ENCODE measurements around the gene PKP3. TPM values are rescaled to one million over a fixed set of nuclear protein-coding genes. Genes with fewer than 3 reads are reported as not detected.

The PKP3 gene
- total and polyA plus RNA-seq, 3 donors from 2014 or later, result 1.2 to 3.1 (median 1.6) TPM

DNA sequence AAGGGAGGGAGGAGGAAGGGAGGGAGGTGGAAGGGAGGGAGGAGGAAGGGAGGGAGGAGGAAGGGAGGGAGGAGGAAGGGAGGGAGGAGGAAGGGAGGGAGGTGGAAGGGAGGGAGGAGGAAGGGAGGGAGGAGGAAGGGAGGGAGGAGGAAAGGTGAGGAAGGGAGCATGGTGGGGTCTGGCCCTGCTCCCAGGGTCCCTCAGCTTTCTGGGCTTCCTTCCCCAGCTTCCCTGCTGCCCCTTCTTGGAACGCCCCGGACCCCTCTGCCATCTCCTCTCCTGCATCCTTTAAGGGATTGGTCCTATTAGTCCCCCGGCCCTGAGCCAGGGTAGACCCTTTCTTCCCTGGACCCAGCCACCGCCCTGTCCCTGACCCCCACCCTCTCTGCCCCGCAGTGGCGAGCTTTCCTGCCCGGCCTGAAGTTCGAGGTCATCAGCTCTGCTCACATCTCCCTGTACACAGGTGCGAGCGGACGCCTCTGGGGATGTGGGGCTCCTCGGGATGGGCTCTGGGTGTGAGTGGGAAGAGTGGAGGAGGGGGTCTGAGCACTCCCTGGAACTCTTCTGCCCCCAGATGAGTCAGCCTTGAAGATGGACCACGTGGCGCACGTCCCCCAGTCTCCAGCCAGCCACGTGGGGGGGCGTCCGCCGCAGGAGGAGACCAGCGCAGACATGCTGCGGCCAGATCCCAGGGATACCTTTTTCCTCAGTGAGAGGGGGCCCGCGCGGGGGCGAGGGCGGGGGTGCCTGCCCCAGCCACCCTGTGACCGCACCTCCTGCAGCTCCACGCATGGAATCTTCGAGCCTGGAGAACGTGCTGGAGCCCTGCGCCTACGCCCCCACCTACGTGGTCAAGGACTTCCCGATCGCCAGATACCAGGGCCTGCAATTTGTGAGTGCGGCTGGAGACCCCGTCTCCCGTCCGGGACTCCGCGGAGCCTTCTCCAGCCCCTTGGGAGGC lies 18.7 kb upstream of the PKP3 start:
- intact Hi-C loops (cut with DNase I; ENCODE audit: low total_unique reads), result no loop called here
- Histone ChIP-seq H3K36me3 (ENCODE audit: low read depth, missing control alignments) (no peaks in the 10 kb centered on the region), H3K9me3 (no peaks in the 10 kb centered on the region), H3K4me3 (no peak overlapping the region), H3K27me3 (no peaks in the 10 kb centered on the region), H3K27ac (no peak overlapping the region), H3K4me1 (no peaks in the 10 kb centered on the region)
- TF ChIP-seq, protein P1, sequence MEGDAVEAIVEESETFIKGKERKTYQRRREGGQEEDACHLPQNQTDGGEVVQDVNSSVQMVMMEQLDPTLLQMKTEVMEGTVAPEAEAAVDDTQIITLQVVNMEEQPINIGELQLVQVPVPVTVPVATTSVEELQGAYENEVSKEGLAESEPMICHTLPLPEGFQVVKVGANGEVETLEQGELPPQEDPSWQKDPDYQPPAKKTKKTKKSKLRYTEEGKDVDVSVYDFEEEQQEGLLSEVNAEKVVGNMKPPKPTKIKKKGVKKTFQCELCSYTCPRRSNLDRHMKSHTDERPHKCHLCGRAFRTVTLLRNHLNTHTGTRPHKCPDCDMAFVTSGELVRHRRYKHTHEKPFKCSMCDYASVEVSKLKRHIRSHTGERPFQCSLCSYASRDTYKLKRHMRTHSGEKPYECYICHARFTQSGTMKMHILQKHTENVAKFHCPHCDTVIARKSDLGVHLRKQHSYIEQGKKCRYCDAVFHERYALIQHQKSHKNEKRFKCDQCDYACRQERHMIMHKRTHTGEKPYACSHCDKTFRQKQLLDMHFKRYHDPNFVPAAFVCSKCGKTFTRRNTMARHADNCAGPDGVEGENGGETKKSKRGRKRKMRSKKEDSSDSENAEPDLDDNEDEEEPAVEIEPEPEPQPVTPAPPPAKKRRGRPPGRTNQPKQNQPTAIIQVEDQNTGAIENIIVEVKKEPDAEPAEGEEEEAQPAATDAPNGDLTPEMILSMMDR (IDR thresholded peaks at IDR 0.05), result no peak
- TF ChIP-seq POLR2A (IDR thresholded peaks at IDR 0.05), result no peak
- DNase-seq, result no peak
- WGBS, 2 donors, result 73 to 76% methylated on average over 18 to 37 of the region's 41 CpGs

DNA sequence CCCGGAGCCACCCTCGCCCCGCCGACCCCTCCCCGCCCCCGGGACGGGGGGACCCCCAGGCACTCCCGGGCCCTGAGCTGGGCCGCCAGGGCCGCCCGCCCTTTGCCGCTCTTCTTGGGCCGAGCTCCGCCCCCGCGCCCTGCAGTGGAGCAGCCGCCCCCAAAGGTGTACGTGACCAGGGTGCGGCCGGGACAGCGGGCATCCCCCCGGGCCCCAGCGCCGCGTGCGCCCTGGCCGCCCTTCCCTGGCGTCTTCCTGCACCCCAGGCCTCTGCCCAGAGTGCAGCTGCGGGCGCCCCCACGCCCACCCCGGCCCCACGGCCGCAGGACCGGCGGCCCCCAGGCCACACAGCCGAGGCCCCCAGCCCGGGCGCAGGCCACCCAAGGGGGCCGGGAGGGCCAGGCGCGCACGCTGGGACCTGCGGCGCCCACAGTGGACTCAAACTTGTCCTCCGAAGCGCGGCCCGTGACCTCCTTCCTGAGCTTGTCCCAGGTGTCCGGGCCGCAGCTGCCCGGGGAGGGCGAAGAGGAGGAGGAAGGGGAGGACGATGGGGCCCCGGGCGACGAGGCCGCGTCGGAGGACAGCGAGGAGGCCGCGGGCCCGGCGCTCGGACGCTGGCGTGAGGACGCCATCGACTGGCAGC lies 17.4 kb upstream of the PKP3 start:
- DNase-seq, result no peak
- WGBS, 2 donors, result 50 to 88% methylated on average over 8 to 59 of the region's 70 CpGs
- no peaks in the 10 kb centered on the region for H3K27me3 ChIP-seq
- no peak overlapping the region for H3K27ac ChIP-seq
- intact Hi-C loops (cut with DNase I; ENCODE audit: low total_unique reads), result no loop called here
- no peaks in the 10 kb centered on the region for H3K4me1 ChIP-seq
- TF ChIP-seq, protein P1 (IDR thresholded peaks at IDR 0.05), result no peak
- no peak for TF ChIP-seq POLR2A (IDR thresholded peaks at IDR 0.05)
- H3K9me3 ChIP-seq, result no peaks in the 10 kb centered on the region
- H3K36me3 ChIP-seq (ENCODE audit: low read depth, missing control alignments), result no peaks in the 10 kb centered on the region
- H3K4me3 ChIP-seq, result no peak overlapping the region

DNA sequence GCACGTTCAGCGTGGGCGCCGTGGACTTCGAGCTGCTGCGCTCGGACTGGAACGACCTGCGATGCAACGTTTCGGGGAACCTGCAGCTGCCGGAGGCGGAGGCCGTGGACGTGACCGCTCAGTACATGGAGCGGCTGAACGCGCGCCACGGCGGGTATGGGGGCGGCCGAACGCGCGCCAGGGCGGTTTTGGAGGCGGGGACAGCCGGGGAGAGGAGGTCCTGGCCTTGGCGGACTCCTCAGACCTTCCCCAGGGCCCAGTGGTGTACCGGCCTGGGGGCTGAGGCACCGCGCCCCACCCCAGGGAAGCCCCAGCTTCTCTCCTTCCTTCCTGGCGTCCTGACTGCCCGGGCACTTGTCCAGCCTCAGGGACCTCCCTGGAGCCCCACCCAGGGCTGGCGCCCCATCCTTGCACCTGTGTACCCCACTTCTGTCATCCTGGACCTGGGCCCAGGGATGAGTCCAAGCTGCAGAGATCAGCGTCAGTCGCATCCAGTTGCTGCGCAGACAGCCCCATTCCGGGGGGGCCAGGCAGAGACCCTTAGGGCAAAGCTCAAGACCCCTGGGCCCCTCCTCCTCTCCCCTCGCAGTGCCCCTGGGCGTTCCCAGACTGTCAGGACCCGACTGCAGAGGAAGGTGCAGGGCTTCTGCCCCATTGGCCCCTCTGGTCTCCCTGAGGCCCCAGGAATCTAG lies 16.7 kb upstream of the PKP3 start:
- DNase-seq, result no peak
- no peak overlapping the region for H3K4me3 ChIP-seq
- no peak overlapping the region for H3K27ac ChIP-seq
- no peaks in the 10 kb centered on the region for H3K4me1 ChIP-seq
- H3K9me3 ChIP-seq, result no peaks in the 10 kb centered on the region
- intact Hi-C loops (cut with DNase I; ENCODE audit: low total_unique reads), result no loop called here
- no peaks in the 10 kb centered on the region for H3K27me3 ChIP-seq
- WGBS, 2 donors, result 65 to 68% methylated on average over 27 to 43 of the region's 44 CpGs
- no peak for TF ChIP-seq POLR2A (IDR thresholded peaks at IDR 0.05)
- TF ChIP-seq, protein P1 (IDR thresholded peaks at IDR 0.05), result no peak
- H3K36me3 ChIP-seq (ENCODE audit: low read depth, missing control alignments), result no peaks in the 10 kb centered on the region

DNA sequence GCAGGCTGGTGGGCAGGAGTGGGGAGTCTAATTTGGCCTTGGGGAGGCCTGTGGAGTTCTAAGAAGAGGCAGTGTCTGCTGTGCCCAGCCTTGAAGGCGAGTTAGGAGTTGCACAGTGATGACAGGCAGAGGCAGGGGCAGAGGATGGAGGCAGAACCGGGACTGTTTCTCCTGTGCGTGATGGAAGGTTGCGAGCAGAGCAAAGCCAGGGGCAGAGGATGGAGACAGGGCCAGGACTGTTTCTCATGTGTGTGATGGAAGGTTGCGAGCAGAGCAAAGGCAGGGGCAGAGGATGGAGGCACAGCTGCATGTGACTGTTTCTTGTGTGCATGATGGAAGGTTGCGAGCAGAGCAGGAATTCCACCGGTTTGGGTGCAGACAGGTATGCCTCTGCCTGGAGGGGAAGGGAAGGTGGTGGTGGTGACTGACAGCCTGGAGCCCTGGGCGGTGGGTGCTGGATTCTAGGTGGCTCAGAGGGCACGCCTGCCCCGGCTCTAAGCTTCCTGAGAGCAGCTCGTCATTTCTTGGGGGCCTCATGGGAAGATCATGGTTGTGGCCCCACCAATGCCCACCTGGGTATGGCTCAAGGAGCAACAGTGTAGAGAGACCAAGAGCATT lies 16.0 kb upstream of the PKP3 start:
- Histone ChIP-seq H3K4me1 (peaks cover 4% of the 10 kb centered on the region), H3K36me3 (ENCODE audit: low read depth, missing control alignments) (no peaks in the 10 kb centered on the region), H3K27me3 (no peaks in the 10 kb centered on the region), H3K27ac (no peak overlapping the region), H3K4me3 (no peak overlapping the region), H3K9me3 (no peaks in the 10 kb centered on the region)
- DNase-seq, result no peak
- intact Hi-C loops (cut with DNase I; ENCODE audit: low total_unique reads), result no loop called here
- WGBS, 2 donors, result 70 to 79% methylated on average over 11 of the region's 11 CpGs
- no peak for TF ChIP-seq POLR2A (IDR thresholded peaks at IDR 0.05)
- TF ChIP-seq, protein P1 (IDR thresholded peaks at IDR 0.05), result no peak

Data from testis (tissue), 3 donors.